ENCODE data around the gene MBNL3.

- TF ChIP-seq CTCF (IDR thresholded peaks at IDR 0.05) (no peak), POLR2A (IDR thresholded peaks at IDR 0.05) (no peak), EP300 (IDR thresholded peaks at IDR 0.05) (no peak)
These were observed 31.4 kb upstream of the MBNL3 start for GRCh38 chrX:132520213-132520612.
